GM21825 (cell line): Measurements from ENCODE around the gene MOK.

Experiments used
- ATAC-seq: cut with Tn5 transposase; IDR thresholded peaks from one replicate; pipeline ENCODE4 v1.9.1; 2021; ENCODE audit warnings: mild to moderate bottlenecking, moderate library complexity; ENCODE audit not compliant: unreplicated experiment

MOK gene

DNA sequence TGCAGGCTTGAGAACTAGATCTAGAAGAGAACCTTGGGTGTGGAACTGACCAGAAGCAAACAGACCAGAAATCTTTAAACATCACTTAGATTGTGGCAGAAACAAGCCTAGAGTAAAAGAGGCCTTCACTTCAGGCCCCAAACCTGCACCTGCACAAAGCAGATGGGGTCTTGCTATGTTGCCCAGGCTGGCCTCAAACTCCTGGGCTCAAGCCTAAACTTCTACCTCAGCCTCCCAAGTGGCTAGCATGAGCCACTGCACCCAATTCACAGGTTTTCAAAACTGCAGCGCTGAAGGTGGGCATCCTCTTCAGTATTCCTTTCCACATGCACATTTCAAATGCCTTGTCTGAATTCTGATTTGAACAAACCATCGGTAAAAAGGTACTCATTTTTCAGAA, 19.9 kb downstream of the MOK start:
- ATAC-seq, result no peak

DNA sequence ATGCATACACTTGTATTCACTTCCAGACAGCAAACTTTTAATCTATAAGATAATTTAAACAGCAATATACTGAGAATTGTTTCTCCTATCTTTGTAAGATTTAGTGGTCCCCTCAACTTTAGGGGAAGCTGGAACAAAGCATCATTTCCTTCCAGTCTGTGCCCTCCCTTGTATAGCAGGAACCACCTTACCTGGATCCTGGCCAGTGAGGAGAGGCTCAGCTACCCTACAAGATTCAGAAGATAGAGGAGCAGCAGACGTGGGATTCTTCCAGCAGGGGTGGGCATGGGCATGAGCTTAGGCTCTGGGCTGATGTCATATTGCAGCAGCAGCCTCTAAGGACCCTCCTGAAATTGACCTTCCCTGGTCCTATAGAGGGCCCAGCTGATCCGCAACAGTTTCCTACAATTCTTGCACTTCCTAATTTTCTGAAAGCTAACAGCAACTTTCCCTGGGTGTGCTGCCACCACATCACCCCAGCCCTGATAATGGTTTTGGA, 21.3 kb downstream of the MOK start:
- no peak for ATAC-seq

DNA sequence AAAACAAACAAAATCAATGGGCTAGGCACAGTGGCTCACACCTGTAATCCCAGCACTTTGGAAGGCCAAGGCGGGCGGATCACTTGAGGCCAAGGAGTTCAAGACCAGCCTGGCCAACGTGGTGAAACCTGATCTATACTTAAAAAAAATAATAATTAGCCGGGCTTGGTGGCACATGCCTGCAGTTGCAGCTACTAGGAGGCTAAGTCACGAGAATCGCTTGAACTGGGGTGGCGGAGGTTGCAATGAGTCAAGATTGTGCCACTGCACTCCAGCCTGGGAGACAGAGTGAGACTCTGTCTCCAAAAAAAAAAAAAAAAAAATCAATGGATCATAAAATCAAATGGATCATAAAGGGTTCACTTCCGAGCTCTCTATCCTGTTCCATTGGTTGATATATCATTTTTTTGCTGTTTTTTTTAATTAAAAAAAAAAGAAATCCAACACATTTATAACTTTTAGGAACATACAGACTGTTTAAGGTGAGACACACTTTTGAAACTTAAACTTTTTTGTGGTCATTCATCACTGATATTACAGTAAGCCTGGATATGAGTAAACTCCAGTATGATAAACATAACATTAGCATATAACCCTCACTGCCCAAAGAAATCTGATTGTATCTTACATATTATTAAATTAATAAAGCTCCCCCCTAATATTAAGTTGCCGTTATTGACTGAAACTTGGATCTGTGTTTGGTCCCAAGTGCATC, 22.1 kb downstream of the MOK start:
- ATAC-seq, result no peak

DNA sequence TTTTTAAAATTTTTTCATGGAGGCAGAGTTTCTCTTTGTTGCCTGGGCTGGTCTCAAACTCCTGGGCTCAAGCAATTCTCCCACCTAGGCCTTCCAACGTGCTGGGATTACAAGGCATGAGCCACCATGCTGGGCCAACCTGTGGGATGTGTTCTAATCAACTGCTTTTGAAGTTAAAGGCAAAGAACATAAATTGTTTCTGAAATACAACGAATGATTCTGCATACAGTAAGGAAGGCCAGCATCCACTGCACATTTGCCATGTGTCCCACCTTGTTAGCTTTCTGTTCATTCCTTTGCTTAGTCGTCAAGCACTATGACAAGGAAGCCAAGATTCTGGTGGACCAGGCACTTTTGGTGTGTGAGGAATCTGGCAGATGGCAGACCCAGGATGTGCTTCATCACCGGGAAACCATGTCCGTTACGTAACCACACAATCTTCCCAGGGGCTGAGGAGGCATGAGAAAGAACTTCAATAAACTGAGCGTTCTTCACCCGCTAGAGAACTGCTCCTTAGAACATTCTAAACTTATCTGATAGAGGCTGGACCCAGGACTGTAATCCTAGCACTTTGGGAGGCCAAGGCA, 24.5 kb downstream of the MOK start:
- no peak for ATAC-seq

DNA sequence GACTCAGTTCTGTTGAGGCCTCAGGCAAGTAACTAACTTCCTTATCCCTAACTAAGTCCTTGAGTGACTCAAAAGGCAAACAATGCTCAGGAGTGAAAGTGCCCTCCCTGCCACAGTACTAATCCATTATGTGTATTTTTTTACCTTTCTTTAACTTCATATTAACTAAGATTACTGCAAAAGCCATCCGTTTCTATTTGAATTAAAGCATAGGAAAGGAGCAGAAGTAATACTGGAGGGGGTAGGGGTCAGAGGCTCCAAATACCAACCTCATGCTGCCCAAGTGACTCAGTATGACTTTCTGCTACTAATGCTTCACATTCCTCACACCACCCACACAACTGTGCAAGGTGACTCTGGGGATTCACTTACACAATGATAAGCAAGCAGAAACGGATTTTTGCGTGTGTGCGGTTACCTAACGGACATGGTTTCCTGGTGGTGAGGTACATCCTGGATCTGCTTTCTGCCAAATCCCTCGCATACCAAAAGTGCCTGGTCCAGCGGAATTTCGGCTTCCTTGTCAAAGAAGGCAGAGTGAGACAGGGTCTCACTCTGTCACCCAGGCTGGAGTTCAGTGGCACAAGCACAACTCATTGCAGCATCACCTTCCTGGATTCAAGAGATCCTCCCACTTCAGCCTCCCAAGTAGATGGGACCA, 25.1 kb downstream of the MOK start:
- no peak for ATAC-seq

DNA sequence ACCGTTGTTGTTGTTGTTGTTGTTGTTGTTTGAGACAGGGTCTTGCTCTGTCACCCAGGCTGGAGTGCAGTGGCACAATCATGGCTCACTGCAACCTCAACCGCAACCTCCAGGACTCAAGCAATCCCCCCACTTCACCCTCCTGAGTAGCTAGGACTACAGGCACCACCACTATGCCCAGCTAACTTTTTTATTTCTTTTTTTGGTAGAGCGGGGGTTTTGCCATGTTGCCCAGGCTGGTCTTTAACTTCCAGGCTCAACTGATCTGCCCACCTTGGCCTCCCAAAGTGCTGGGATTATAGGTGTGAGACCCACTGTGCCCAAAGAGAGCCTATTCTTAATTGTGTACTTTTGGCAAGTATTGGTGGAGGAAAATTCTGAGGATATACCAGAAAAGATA, 25.7 kb downstream of the MOK start:
- no peak for ATAC-seq

DNA sequence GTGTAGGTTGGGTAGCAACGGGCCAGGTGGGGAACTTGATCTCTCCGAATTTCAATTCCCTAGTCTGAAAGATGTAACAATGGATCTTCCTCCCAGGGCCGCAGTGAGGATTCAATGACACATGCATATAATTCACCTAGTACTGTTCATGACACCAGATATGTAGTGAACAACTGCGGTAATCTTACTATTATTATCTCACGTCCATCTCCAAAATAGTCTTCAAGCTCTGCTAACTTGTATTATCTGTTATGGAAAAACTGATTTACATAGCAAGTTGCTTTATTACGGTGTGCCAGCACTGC, 26.4 kb downstream of the MOK start:
- ATAC-seq, result no peak

DNA sequence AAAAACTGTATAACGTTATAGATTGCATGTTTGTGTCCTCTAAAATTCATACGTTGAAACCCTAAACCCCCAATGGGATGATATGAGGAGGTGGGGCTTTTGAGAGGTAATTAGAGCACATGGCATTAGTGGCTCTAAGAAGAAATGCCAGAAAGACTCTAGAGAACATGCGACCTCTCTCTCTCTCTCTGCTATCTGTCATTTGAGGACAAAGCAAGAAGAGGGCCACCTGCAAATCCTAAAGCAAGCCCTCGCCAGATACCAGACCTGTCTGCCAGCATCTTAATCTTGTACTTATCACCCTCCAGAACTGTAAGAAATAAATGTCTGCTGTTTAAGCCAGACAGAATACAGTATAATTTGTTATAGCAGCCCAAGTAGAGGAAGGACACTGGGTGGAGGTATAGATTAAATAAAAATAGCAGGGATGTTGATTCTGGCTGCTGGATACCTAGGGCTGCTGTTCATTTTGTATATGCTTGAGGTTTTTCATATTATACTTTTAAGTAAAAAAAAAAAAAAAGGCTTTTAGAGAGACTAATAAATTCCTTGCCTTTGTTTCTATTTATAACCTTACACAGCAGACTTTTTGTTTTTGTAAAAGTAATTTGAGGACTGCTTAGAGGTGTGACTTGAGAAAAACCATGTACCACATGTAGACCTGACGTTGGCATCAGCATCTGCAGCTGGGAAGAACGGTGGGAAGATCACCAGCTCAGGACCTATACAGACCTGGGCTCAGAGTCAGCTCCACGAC, 26.9 kb downstream of the MOK start:
- no peak for ATAC-seq

DNA sequence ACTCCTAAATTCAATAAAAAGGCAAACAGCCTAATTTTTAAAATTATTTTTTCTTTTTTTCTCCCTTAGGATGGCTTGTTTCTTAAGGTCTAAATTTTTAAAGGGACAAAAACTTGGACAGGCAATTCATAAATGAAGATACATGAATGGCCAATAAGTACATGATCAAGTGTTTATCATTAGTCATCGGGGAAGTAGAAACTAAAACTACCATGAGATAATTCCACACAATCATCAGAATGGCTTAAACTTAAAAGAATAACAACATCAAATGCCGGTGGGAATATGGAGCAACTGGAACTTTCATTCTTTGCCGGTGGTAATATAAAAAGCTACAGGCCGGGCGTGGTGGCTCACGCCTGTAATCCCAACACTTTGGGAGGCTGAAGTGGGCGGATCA, 29.1 kb downstream of the MOK start:
- ATAC-seq, result no peak

DNA sequence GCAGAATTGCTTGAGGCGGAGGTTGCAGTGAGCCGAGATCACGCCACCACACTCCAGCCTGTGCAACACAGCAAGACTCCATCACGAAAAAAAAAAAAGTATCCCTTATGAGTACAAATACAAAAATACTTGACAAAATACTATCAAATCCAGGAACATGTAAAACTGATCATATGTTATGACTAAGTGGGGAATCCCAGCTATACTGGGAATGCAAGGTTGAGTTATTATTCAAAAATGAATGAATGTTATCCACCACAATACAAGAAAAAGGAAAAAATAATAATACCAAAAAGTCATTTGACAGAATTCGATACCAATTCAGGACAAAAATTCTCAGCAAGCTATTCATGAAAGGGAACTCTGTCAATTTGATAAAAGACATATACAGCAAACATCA, 32.6 kb downstream of the MOK start:
- ATAC-seq, result no peak

DNA sequence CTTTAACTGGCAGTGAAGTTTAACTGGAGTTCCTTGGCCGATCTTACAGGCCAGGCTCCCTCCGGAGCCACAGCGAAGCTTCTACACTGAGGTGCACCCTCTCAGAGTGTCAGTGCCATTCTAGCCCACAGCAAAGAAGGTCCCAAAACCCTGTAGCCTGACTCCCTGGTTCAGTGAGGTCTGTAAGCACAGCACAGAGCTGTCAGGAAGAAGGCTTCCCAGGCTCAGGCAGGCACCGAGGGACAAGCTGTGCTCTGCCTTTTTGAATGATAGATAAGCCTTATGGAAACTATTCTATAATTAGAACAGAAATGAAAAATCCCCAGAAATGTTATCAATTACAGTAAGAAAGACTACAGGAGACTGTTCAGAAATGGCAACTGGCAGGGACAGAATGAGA, 40.2 kb downstream of the MOK start:
- ATAC-seq, result no peak

DNA sequence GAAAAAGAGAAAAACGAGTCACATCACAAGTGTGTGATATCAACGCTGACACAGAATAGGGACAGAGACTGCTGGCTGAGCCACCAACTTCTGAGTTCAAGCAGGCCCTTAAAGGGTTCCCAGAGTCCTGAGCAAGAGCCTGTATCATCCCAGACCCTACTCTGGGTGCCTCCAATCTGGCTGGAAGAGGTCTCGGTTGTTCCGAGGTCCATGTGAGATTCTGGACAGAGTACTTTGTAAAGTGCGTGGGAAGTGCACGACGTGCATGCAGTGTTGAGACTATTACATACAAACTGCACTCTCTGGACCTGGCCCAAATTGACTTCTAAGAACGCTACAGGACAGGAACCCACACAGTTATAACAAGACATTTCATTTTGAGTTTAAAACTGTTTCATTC, 40.6 kb downstream of the MOK start:
- no peak for ATAC-seq

DNA sequence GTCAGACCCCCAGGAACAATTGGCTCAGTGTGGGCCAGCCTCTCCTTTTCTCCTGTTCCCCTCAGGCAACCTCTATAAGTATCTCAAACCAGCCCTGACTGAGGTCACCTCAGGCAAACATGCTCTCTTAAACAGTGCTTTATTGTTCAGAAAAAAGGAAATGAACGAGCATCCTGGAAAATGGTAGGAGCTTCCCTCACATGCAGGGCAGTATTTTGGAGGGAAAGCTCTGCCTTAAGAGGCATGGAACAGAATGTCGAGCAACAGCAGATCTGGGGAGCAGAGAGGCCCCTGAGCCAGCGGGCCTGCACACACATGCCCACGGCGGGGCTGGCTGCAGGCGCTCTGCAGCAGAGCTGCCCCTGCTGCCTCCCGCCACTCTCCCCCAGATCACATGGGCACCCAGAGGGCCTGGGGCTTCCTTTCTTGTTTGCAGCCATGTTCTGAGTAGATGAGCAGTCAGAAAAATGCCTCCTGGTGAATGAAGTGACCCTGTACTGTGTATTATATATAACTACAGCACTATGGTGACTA, 42.0 kb downstream of the MOK start:
- no peak for ATAC-seq

DNA sequence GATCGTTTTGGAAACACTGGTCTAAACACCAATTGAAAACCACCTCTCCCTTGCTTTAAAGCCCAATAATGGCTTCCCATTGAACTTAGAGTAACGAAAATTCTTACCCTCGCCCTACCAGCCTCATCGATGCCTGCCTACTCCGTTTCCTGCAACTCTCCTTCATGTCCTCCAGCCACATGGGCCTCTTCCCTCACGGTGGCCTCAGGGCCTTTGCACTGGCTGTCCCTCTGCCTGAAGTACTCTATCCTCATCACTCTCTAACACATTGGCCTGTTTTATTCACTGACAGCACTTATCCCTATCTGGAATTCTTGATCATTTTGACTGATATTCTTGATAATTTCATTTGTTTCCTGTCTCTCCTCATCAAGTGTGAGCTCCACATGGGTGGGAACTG, 46.8 kb downstream of the MOK start:
- no peak for ATAC-seq

DNA sequence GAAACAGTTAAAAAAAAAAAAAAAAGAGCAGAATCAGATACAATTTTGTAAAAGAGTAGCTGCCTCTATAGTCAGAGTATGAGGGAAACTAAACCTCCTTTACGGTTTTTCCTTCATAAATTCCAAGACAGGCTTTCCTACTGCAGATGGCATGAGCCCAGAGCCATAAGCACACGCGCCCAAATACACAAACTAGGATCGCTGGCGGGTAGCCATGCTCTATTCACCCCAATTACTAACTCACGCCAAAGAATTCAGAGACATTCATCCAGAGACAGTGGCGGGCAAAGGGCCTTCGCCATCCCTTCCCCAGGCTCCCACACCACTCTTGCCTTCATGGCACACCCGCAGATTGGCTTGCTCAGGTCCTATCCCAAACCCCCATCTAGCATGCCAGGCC, 48.2 kb downstream of the MOK start:
- ATAC-seq, result no peak

DNA sequence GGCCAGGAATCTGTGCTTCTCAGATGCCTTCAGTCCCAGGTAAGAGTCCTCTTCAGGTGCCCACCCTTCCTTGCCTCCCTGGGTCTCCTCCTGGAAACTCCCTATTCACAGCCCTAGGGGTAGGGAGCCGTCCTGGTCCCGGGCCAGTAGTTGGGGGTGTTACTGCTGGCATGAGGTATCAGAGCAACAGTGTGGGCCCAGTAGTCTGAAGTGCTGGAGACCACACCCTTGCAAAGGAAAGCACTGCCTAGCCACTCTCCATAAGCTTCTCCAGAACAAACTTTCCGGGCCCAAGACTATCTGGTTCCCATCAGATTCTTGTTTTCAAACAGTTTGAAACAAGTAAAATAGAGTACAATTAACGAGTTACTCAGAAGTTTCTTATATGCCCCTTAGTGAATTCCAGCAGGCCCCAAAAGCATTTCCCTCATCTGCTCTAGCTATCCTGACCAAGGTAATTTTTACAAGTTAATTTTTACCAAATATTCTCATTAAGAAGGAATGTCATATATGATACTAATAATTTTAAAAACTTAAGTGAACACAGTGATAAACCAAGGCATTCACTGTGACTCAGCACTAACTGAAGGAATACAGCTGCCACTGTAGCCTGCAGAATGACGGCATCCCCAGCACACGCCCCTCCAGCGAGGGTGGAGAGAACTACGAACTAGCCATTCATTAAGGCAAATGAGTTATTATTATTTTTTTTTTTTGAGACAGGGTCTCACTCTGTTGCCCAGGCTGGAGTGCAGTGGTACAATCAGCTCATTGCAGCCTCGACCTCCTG, 49.4 kb downstream of the MOK start:
- ATAC-seq, result no peak

DNA sequence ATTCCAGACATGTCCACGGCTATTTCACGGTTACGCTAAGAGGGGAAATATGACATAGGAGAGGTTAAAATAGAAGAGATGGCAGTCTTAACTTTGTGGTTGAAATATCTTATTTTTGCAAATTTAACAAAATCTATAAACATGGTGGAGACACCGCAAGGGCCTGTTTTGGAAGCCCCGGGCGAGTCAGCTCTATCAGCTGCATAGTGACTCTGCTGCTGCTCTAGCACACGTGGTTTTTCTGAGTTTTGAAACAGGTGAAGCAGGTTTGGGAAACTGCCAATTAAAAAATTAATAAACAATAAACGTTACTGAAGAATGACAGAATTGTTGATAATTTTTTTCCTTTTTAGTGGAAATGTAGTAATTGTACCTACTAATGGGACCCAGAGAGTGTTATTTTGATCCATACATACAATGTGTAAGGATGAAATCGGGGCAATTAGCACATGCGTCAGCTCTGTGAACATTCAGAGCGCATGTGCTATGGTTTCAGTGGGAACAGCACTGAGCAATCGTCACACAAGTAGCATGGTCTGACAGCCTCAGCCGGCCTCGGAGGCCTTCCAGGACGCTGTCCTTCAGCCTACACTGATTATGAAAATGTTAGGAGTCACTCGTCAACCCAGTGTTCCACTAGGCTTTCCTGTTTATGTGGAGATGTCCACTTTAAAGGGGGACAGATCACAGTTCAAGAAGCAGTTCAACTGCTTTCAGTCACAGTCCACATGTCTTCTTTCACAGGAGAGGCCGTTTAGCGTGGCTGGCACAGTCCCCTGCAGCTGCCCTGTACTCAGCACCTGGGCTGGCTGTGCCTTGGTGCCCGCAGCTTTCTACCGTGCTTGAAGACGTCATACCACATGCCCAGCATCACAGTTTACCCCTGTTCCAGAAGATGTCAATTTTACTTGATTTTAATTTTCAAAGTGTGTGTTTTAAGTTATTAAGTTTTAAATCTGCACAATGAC, 51.8 kb downstream of the MOK start:
- ATAC-seq, result no peak

DNA sequence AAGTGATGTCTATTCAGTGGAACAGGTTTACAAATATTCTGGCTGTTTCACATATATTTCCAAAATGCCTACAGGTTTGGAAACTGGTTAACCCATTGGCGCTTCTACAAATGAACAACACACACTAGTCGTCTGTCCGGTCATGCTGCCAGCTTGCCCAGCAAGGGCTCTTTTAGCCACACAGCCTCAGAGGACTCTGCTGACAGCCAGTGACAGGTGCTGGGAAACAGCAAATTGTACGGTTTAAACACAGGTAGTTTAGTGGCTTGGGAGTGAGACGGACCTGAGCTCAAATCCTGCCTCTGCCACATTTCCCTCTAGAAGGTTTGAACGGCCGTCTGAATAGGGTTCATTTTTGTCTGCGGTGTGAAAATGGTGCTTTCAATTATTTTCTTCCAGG, 53.8 kb downstream of the MOK start:
- no peak for ATAC-seq

DNA sequence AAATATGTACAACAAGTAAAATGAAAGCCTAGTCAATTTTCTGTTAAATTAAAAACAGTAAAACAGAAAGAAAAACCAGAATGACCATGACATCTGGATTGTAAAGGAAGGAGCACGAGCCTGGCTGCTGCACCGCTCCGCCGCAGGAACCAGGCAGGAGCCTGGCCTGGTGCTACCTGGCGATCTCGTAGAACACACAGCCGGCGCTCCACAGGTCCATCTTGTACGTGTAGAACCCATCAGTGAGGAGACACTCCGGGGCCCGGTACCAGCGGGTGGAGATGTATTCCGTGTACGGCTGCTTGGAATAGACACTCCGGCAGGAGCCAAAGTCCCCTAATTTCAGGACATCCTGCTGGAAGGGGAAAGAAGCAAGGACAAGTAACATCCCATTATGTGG, 54.3 kb downstream of the MOK start:
- no peak for ATAC-seq

DNA sequence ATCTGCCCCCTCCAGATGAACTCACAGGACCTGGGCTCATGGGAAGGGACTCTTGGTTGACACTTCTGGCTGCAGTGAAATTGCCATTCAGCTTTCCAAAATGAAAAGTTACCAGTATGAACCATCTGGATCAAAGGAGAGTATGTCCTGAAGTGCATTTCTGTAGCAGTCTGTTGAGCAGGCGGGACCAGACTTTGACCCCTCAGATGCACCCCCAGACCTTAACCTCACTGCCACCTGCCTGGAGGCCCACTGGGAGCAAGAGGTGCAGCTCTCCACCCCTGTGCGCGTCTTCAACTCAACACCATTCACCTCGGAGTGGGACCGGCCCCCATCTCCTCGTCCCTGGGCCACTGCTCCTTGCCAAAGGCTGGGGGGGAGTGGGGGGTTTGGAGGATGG, 55.0 kb downstream of the MOK start:
- no peak for ATAC-seq
